H1 (cell line): ENCODE results near the gene OSMR. TPM values are rescaled to one million over a fixed set of nuclear protein-coding genes. Genes with fewer than 3 reads are reported as not detected.

Experiments
- CTCF ChIA-PET: fragments of 300-600 bp; sonication (Branson Sonifier 250); formaldehyde crosslinking; loops from one replicate; lab custom pipeline; 2021; ENCODE audit not compliant: partially characterized antibody; lab: Charles Lee
- POLR2A ChIA-PET: fragments of 300-600 bp; sonication (Branson Sonifier 250); formaldehyde crosslinking; loops from one replicate; lab custom pipeline; 2021; ENCODE audit warnings: inconsistent platforms; ENCODE audit not compliant: partially characterized antibody; lab: Charles Lee
- DNase-seq, 2 experiments: peaks; one replicate each; pipeline versions ENCODE4 v3.0.0 to v3.0.0-alpha.2; 2010 to 2022; ENCODE audit warnings: low spot score in 2 of 2, low read depth in 1 of 2, mixed read lengths in 1 of 2
- FAIRE-seq: peaks from 2 replicates; lab custom pipeline; 2011; peaks lifted over from hg19 to GRCh38; lab: Jason Lieb, UNC
- H2AFZ ChIP-seq: 2 replicates; pipeline ENCODE4 v1.8.1; 2012; ENCODE audit warnings: low read length, inconsistent platforms
- H2AK5ac ChIP-seq: 2 replicates; pipeline ENCODE4 v1.6.1; 2013; ENCODE audit warnings: low read depth, low read length
- H2BK120ac ChIP-seq: replicated peaks from 2 replicates; pipeline ENCODE3; 2013; ENCODE audit warnings: low read depth, low read length, inconsistent platforms
- H2BK12ac ChIP-seq: 2 replicates; pipeline ENCODE4 v1.6.1; 2013; ENCODE audit warnings: low read depth, low read length
- H2BK15ac ChIP-seq: 2 replicates; pipeline ENCODE4 v1.6.1; 2013; ENCODE audit warnings: low read length
- H2BK20ac ChIP-seq: 2 replicates; pipeline ENCODE4 v1.6.1; 2013; ENCODE audit warnings: low read length
- H2BK5ac ChIP-seq: 2 replicates; pipeline ENCODE4 v1.6.1; 2013; ENCODE audit warnings: low read depth, low read length
- H3K14ac ChIP-seq: 2 replicates; pipeline ENCODE4 v1.6.1; 2013; ENCODE audit warnings: inconsistent platforms; ENCODE audit not compliant: insufficient read length
- H3K18ac ChIP-seq: 2 replicates; pipeline ENCODE4 v1.6.1; 2013; ENCODE audit warnings: low read length; ENCODE audit errors: extremely low read depth
- H3K23ac ChIP-seq: 2 replicates; pipeline ENCODE4 v1.6.1; 2013; ENCODE audit warnings: inconsistent platforms; ENCODE audit not compliant: insufficient read length
- H3K23me2 ChIP-seq: 2 replicates; pipeline ENCODE4 v1.6.1; 2013; ENCODE audit warnings: low read depth, low read length
- H3K27ac ChIP-seq: 2 replicates; pipeline ENCODE4 v1.6.1; 2011; ENCODE audit warnings: low read depth, low read length, inconsistent platforms
- H3K27me3 ChIP-seq, 4 experiments: replicated peaks in 1 of 4; 1 replicate in 1 of 4; 2 replicates in 3 of 4; pipeline versions ENCODE4 v1.6.1 to v1.8.1; 2011 to 2013; ENCODE audit warnings: low read length in 3 of 4, mild to moderate bottlenecking in 3 of 4, inconsistent platforms in 2 of 4, mixed read lengths in 2 of 4, moderate library complexity in 1 of 4; ENCODE audit not compliant: control insufficient read depth in 3 of 4, insufficient read depth in 3 of 4; ENCODE audit errors: extremely low read depth in 1 of 4
- H3K36me3 ChIP-seq, 4 experiments: 2 replicates each; pipeline versions ENCODE4 v1.6.1 to v1.8.1; 2011 to 2013; ENCODE audit warnings: mild to moderate bottlenecking in 4 of 4, low read length in 3 of 4, moderate library complexity in 2 of 4, control low read depth in 1 of 4, inconsistent platforms in 1 of 4; ENCODE audit not compliant: insufficient read depth in 4 of 4, control insufficient read depth in 2 of 4
- H3K4ac ChIP-seq: replicated peaks from 2 replicates; pipeline ENCODE3; 2013; ENCODE audit warnings: low read length, low read depth, mixed read lengths, inconsistent platforms; ENCODE audit not compliant: insufficient read length
- H3K4me1 ChIP-seq, 4 experiments: replicated peaks in 1 of 4; 1 replicate in 1 of 4; 2 replicates in 3 of 4; pipeline versions ENCODE4 v1.6.1 to v1.8.1; 2011 to 2013; ENCODE audit warnings: low read length in 3 of 4, inconsistent platforms in 2 of 4, mixed read lengths in 1 of 4; ENCODE audit not compliant: insufficient read depth in 4 of 4, control insufficient read depth in 3 of 4
- H3K4me2 ChIP-seq, 2 experiments: 2 replicates each; pipeline versions ENCODE4 v1.6.1 to v1.8.1; 2011 to 2013; ENCODE audit warnings: low read depth in 2 of 2, low read length in 2 of 2, control low read depth in 1 of 2, inconsistent platforms in 1 of 2, mild to moderate bottlenecking in 1 of 2; ENCODE audit not compliant: insufficient read depth in 1 of 2
- H3K4me3 ChIP-seq, 4 experiments: fragments of 200-600, 300-600 bp in 1 of 4; sonication (generic), shearing (Covaris generic), sonication (Bioruptor Twin) in 1 of 4; 2 replicates each; pipeline versions ENCODE4 v1.5.1 to v1.8.1; 2011 to 2016; ENCODE audit warnings: low read length in 4 of 4, low read depth in 3 of 4, control low read depth in 2 of 4, inconsistent platforms in 2 of 4, mild to moderate bottlenecking in 2 of 4, mixed read lengths in 1 of 4, moderate library complexity in 1 of 4; ENCODE audit not compliant: insufficient read depth in 2 of 4; ENCODE audit errors: extremely low read depth in 1 of 4
- H3K56ac ChIP-seq: replicated peaks from 2 replicates; pipeline ENCODE3; 2013; ENCODE audit warnings: low read depth, mild to moderate bottlenecking, mixed read lengths, low read length, inconsistent platforms; ENCODE audit not compliant: insufficient read length
- H3K79me1 ChIP-seq: 2 replicates; pipeline ENCODE4 v1.6.1; 2013; ENCODE audit warnings: low read depth, low read length, control low read depth
- H3K79me2 ChIP-seq, 2 experiments: 2 replicates each; pipeline versions ENCODE4 v1.6.1 to v1.8.1; 2012 to 2013; ENCODE audit warnings: low read length in 2 of 2, mild to moderate bottlenecking in 2 of 2, inconsistent platforms in 1 of 2; ENCODE audit not compliant: insufficient read depth in 2 of 2, control insufficient read depth in 1 of 2
- H3K9ac ChIP-seq, 4 experiments: replicated peaks in 1 of 4; 1 replicate in 1 of 4; 2 replicates in 3 of 4; pipeline versions ENCODE4 v1.6.1 to v1.8.1; 2011 to 2013; ENCODE audit warnings: low read depth in 3 of 4, low read length in 3 of 4, control low read depth in 2 of 4, mild to moderate bottlenecking in 2 of 4, moderate library complexity in 2 of 4, inconsistent platforms in 1 of 4; ENCODE audit errors: extremely low read depth in 1 of 4
- H3K9me3 ChIP-seq, 2 experiments: 2 replicates each; pipeline versions ENCODE4 v1.6.1 to v1.8.1; 2012 to 2013; ENCODE audit warnings: mild to moderate bottlenecking in 2 of 2, moderate library complexity in 2 of 2, control low read depth in 1 of 2, inconsistent platforms in 1 of 2, low read depth in 1 of 2, low read length in 1 of 2, mixed read lengths in 1 of 2; ENCODE audit not compliant: insufficient read depth in 2 of 2
- H4K20me1 ChIP-seq, 2 experiments: replicated peaks in 1 of 2; 2 replicates each; pipeline versions ENCODE3 to v1.8.1; 2011 to 2013; ENCODE audit warnings: inconsistent platforms in 2 of 2, low read length in 2 of 2, mild to moderate bottlenecking in 1 of 2; ENCODE audit not compliant: insufficient read depth in 2 of 2, control insufficient read depth in 1 of 2
- H4K5ac ChIP-seq: 2 replicates; pipeline ENCODE4 v1.6.1; 2013; ENCODE audit warnings: low read length, low read depth, mixed read lengths, inconsistent platforms; ENCODE audit not compliant: insufficient read length
- H4K8ac ChIP-seq: 2 replicates; pipeline ENCODE4 v1.8.0; 2013; ENCODE audit warnings: mild to moderate bottlenecking, moderate library complexity, low read length, inconsistent platforms; ENCODE audit not compliant: insufficient read depth; ENCODE audit errors: extremely low read depth
- H4K91ac ChIP-seq: replicated peaks from 2 replicates; pipeline ENCODE3; 2013; ENCODE audit warnings: low read length, mixed read lengths, inconsistent platforms; ENCODE audit not compliant: insufficient read length
- ASH2L ChIP-seq: fragments of 200-600, 300-600 bp; sonication (generic); IDR thresholded peaks from one replicate; pipeline ENCODE4 v1.7.1; 2017; ENCODE audit warnings: low read length
- CBX8 ChIP-seq: fragments of 300-800, 300-1000 bp; sonication (generic); IDR thresholded peaks from 2 replicates; pipeline ENCODE4 v1.7.1; 2016; ENCODE audit warnings: low read depth, low read length, borderline replicate concordance
- JUN ChIP-seq: IDR thresholded peaks from 2 replicates; pipeline ENCODE4 v1.6.1; 2011; ENCODE audit warnings: low read depth, mild to moderate bottlenecking, improper control_type of control experiment, low read length
- RBBP5 ChIP-seq: IDR thresholded peaks from 2 replicates; pipeline ENCODE4 v1.7.1; 2012; ENCODE audit warnings: low read depth, mild to moderate bottlenecking, inconsistent platforms, low read length, moderate library complexity, borderline replicate concordance
- RFX5 ChIP-seq: IDR thresholded peaks from 2 replicates; pipeline ENCODE4 v1.6.1; 2011; ENCODE audit warnings: low read depth, low read length, improper control_type of control experiment, borderline replicate concordance
- ZNF274 ChIP-seq: IDR thresholded peaks from 2 replicates; pipeline ENCODE4 v1.7.0; 2012; ENCODE audit warnings: low read length, borderline replicate concordance; ENCODE audit errors: extremely low read depth
- WGBS, 2 experiments: shearing (Covaris generic) in 1 of 2; methylation state at CpG; one replicate each; pipeline versions ENCODE4 v1.1.6 to v1.1.7; 2013 to 2015; ENCODE audit warnings: low lambda C conversion rate in 2 of 2, mixed read lengths in 2 of 2, inconsistent platforms in 1 of 2, low coverage in 1 of 2, missing lambda C conversion rate in 1 of 2; ENCODE audit not compliant: insufficient replicate concordance in 2 of 2, insufficient coverage in 1 of 2, insufficient read length in 1 of 2; ENCODE audit errors: extremely low coverage in 1 of 2, missing lambda C conversion rate in 1 of 2; 5-methylcytosine and 5-hydroxymethylcytosine counted together
- polyA plus RNA-seq, 7 experiments: library from polyadenylated mRNA; depleted of rRNA in 3 of 7; stranded (reverse) in 5 of 7; unstranded in 2 of 7; fragments of >200 nt in 5 of 7; fragments of 200-250 nt in 2 of 7; gene quantifications; 1 replicate in 5 of 7; 2 replicates in 1 of 7; 4 replicates in 1 of 7; pipeline versions ENCODE4 v1.2.1 to v1.2.3, GENCODE V29; 2011 to 2013; ENCODE audit warnings: missing spikeins in 2 of 7, mixed read lengths in 2 of 7
- total RNA-seq: library from RNA; stranded (reverse); fragmentation: NEBNext Ultra II Directional; extraction: Animal tissue kit (Norgen Biotek cat#: 25700); gene quantifications from 2 replicates; pipeline ENCODE4 v1.2.1, GENCODE V29; 2021

OSMR gene
- total and polyA plus RNA-seq, 2 of the 8 experiments (the other 6 are each of a cell fraction or from before 2014, with no cell fraction given), result 2.3 to 2.6 TPM

DNA sequence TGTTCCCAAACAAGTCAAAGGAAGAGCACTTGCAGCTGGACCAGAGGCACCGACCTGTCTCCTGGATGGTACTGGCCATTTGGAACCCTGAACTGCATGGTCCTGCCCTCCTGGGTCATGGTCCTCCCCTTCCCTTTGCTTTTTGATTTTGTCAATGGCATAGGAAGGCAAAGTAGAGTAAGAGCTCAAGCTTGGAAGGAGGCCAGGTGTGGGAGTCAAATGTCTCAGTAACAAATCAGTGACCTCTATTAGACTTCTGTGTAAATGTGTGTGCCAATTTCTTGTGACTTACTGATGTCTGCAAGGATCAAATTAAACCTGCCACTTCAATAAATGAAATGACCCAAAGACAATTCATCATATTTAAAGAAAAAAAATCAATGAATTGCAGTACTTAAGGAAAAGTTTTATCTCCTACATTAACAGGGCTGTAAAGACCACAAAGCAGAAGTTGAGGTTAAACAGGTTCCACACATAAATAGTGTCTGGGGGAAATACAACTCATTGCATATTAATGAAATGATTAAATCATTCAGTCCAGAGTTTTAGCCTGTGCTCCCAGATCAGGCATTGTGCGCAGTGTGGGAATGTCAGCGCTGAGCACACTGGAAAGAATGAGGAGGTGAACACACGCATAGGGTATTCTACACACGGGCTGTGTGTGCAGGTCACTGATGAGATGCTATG is 32.7 kb downstream of the OSMR start:
- FAIRE-seq (no peak), DNase-seq (no peak)
- Histone ChIP-seq H3K14ac (no peak overlapping the region), H3K4me2 (no peak overlapping the region), H2AK5ac (no peak overlapping the region), H3K4ac (no peak overlapping the region), H4K5ac (no peak overlapping the region), H3K4me3 (no peak overlapping the region), H3K4me1 (no peaks in the 10 kb centered on the region), H4K91ac (no peak overlapping the region), H3K56ac (no peak overlapping the region), H3K79me1 (no peaks in the 10 kb centered on the region; the same call in 1 of the 2 replicates), H4K8ac (no peak overlapping the region), H3K79me2 (no peaks in the 10 kb centered on the region), H3K23ac (no peak overlapping the region), H3K36me3 (no peaks in the 10 kb centered on the region), H3K27ac (no peak overlapping the region), H2BK20ac (no peak overlapping the region; the same call in 1 of the 2 replicates), H3K23me2 (no peaks in the 10 kb centered on the region), H3K18ac (no peak overlapping the region), H3K9me3 (no peaks in the 10 kb centered on the region), H4K20me1 (no peaks in the 10 kb centered on the region), H2AFZ (no peak overlapping the region), H2BK12ac (no peak overlapping the region), H2BK15ac (no peak overlapping the region), H3K9ac (no peak overlapping the region), H2BK120ac (no peak overlapping the region), H3K27me3 (no peaks in the 10 kb centered on the region), H2BK5ac (no peak overlapping the region)
- 95% methylated on average over 5 of the region's 5 CpGs; no CpG with 5 or more reads in 1 of the 2 experiments for WGBS, 2 experiments
- ChIA-PET POLR2A (no interaction called here), CTCF (interaction anchor here (0.6 to 1.6 kb wide), 4 partner anchors 21 to 1042 kb away, joined by 3 to 4 read pairs (median 3); no protein-coding TSS in a partner anchor)
- no peak for TF ChIP-seq RBBP5
- TF ChIP-seq CBX8, result no peak
- TF ChIP-seq ZNF274, result no peak
- no peak for TF ChIP-seq RFX5
- no peak for TF ChIP-seq ASH2L
- no peak for TF ChIP-seq JUN
